ENCODE measurements around the gene ZBTB17.
"Not testable (repeated sequence)": the region's sequence is repeated elsewhere in the genome, so short reads cannot be mapped to it uniquely, and the experiment has no call there.

DNA sequence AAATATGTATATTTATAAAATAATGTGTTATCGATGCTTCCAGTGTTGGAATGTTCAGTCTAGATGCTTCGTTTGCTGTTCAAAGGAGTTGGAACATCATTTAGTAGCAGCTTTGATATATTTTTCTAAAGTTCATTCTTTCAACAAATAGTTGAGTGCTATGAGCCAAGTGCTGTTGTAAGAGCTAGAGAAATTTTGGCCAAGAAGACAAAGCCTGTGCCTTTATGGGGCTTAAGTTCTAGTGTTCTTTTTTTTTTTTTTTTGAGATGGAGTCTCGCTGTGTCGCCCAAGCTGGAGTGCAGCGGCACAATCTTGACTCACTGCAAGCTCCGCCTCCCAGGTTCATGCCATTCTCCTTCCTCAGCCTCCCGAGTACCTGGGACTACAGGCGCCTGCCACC lies 49.5 kb downstream of the ZBTB17 start:
- TF ChIP-seq, protein P1, sequence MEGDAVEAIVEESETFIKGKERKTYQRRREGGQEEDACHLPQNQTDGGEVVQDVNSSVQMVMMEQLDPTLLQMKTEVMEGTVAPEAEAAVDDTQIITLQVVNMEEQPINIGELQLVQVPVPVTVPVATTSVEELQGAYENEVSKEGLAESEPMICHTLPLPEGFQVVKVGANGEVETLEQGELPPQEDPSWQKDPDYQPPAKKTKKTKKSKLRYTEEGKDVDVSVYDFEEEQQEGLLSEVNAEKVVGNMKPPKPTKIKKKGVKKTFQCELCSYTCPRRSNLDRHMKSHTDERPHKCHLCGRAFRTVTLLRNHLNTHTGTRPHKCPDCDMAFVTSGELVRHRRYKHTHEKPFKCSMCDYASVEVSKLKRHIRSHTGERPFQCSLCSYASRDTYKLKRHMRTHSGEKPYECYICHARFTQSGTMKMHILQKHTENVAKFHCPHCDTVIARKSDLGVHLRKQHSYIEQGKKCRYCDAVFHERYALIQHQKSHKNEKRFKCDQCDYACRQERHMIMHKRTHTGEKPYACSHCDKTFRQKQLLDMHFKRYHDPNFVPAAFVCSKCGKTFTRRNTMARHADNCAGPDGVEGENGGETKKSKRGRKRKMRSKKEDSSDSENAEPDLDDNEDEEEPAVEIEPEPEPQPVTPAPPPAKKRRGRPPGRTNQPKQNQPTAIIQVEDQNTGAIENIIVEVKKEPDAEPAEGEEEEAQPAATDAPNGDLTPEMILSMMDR (conservative IDR thresholded peaks at IDR 0.05; ENCODE audit: low read depth, low read length) = not testable (repeated sequence)
- TF ChIP-seq EZH2 (IDR thresholded peaks at IDR 0.05; ENCODE audit: borderline replicate concordance, low read depth, low read length, poor library complexity, severe bottlenecking) = not testable (repeated sequence)

Data from A673 (cell line).